Activated CD4-positive, alpha-beta T cell treated with anti-CD3 and anti-CD28 coated beads for 36 hours (primary cell): ENCODE data around the gene C1orf116. TPM values are rescaled to one million over a fixed set of nuclear protein-coding genes. Genes with fewer than 3 reads are reported as not detected.
"Not testable (repeated sequence)": the region's sequence is repeated elsewhere in the genome, so short reads cannot be mapped to it uniquely, and the experiment has no call there.

Experiments used
- ATAC-seq: fragments of 200-7000 bp; cut with Tn5 transposase; one replicate; pipeline ENCODE4 v1.10.0; 2021; ENCODE audit warnings: mild to moderate bottlenecking, moderate library complexity
- CTCF ChIA-PET: fragments of 350-600 bp; sonication (Branson Sonifier 250); formaldehyde crosslinking; loops from one replicate; lab custom pipeline; 2021; ENCODE audit warnings: antibody characterized with exemption; lab: Charles Lee
- POLR2A ChIA-PET: fragments of 350-600 bp; sonication (Branson Sonifier 250); formaldehyde crosslinking; loops from one replicate; lab custom pipeline; 2021; ENCODE audit warnings: antibody characterized with exemption, inconsistent platforms; lab: Charles Lee
- DNase-seq: peaks from one replicate; pipeline ENCODE4 v3.0.0-alpha.2; 2020
- H3K27ac Mint-ChIP-seq: one replicate; pipeline ENCODE4 v1.8.0; 2021; ENCODE audit warnings: mixed read lengths
- H3K27me3 Mint-ChIP-seq: one replicate; pipeline ENCODE4 v1.8.0; 2021; ENCODE audit warnings: mixed read lengths
- H3K36me3 Mint-ChIP-seq: one replicate; pipeline ENCODE4 v1.8.0; 2021; ENCODE audit warnings: low read depth, mixed read lengths
- H3K4me1 Mint-ChIP-seq: one replicate; pipeline ENCODE4 v1.8.0; 2021; ENCODE audit warnings: mixed read lengths
- H3K4me3 Mint-ChIP-seq: one replicate; pipeline ENCODE4 v1.8.0; 2021; ENCODE audit warnings: mild to moderate bottlenecking, moderate library complexity, mixed read lengths
- H3K9me3 Mint-ChIP-seq: one replicate; pipeline ENCODE4 v1.8.0; 2021; ENCODE audit warnings: low read depth, mixed read lengths
- intact Hi-C, 2 experiments: fragments of 100-400 bp; cut with DNase I in 1 of 2; cut with micrococcal nuclease in 1 of 2; formaldehyde crosslinking; loops; one replicate each; pipeline versions ENCODE4 v1.14.2 to v1.15.1; 2022 to 2024; cut with DNase I, micrococcal nuclease
- total RNA-seq, 2 experiments: library from RNA; stranded (reverse); gene quantifications; one replicate each; pipeline ENCODE4 v1.2.3, GENCODE V29; 2021

C1orf116 gene
- total RNA-seq, 2 experiments from 2014 or later, result 0.05 TPM; not detected in 1

- peaks cover 60% of the 10 kb centered on the region for H3K4me1 Mint-ChIP-seq
- intact Hi-C loops, result loop anchor here (1.0 to 10.0 kb wide), 9 partner anchors 27 to 814 kb away; partner anchors contain the start of gene CD55 (in 2 of the 2)
- no peaks in the 10 kb centered on the region for H3K27me3 Mint-ChIP-seq
- H3K4me3 Mint-ChIP-seq, result peak overlapping the region; percentile 99
- H3K9me3 Mint-ChIP-seq, result no peaks in the 10 kb centered on the region
- peak overlapping the region; percentile 98 for H3K27ac Mint-ChIP-seq
- ChIA-PET CTCF (interaction anchor here (1.0 to 1.8 kb wide), 14 partner anchors 8 to 449 kb away, joined by 3 to 8 read pairs (median 4); no protein-coding TSS in a partner anchor), POLR2A (interaction anchor here (1.0 kb wide), 1 partner anchor 270 kb away, joined by 3 read pairs; no protein-coding TSS in a partner anchor)
- ATAC-seq (peak; percentile 67), DNase-seq (peak; percentile 96)
- H3K36me3 Mint-ChIP-seq, result peaks cover 23% of the 10 kb centered on the region
Observed at GRCh38 chr1:207050480-207051190, 18.1 kb upstream of the C1orf116 start.

GRCh38 chr1:207049974-207050391, 17.4 kb upstream of the C1orf116 start:
- H3K36me3 Mint-ChIP-seq, result peaks cover 26% of the 10 kb centered on the region
- ATAC-seq, result peak; percentile 54
- intact Hi-C loops, result loop anchor here (1.0 to 10.0 kb wide), 9 partner anchors 27 to 815 kb away; partner anchors contain the start of gene CD55 (in 2 of the 2)
- peak; percentile 72 for DNase-seq
- ChIA-PET CTCF (interaction anchor here (1.0 to 1.8 kb wide), 14 partner anchors 8 to 450 kb away, joined by 3 to 8 read pairs (median 4); no protein-coding TSS in a partner anchor), POLR2A (interaction anchor here (0.7 to 1.0 kb wide), 2 partner anchors 271 to 547 kb away, joined by 3 to 7 read pairs; no protein-coding TSS in a partner anchor)
- peak overlapping the region; percentile 99 for H3K4me3 Mint-ChIP-seq
- H3K4me1 Mint-ChIP-seq, result peaks cover 65% of the 10 kb centered on the region
- H3K27me3 Mint-ChIP-seq, result no peaks in the 10 kb centered on the region
- H3K27ac Mint-ChIP-seq, result peak overlapping the region; percentile 98
- no peaks in the 10 kb centered on the region for H3K9me3 Mint-ChIP-seq

- ATAC-seq (no peak), DNase-seq (no peak)
- peaks cover 28% of the 10 kb centered on the region for H3K36me3 Mint-ChIP-seq
- H3K9me3 Mint-ChIP-seq, result no peaks in the 10 kb centered on the region
- H3K27me3 Mint-ChIP-seq, result no peaks in the 10 kb centered on the region
- ChIA-PET CTCF (interaction anchor here (0.9 to 1.8 kb wide), 12 partner anchors 9 to 451 kb away, joined by 3 to 8 read pairs (median 4); no protein-coding TSS in a partner anchor), POLR2A (interaction anchor here (0.7 kb wide), 1 partner anchor 546 kb away, joined by 7 read pairs; no protein-coding TSS in a partner anchor)
- peaks cover 68% of the 10 kb centered on the region for H3K4me1 Mint-ChIP-seq
- H3K27ac Mint-ChIP-seq, result peak overlapping the region; percentile 98
- intact Hi-C loops, result no loop called here
- peak overlapping the region; percentile 99 for H3K4me3 Mint-ChIP-seq
Observed at GRCh38 chr1:207049514-207049913, 17.0 kb upstream of the C1orf116 start.

GRCh38 chr1:207049054-207049453, 16.5 kb upstream of the C1orf116 start:
- H3K27me3 Mint-ChIP-seq, result no peaks in the 10 kb centered on the region
- ChIA-PET POLR2A (no interaction called here), CTCF (interaction anchor here (0.9 to 2.6 kb wide), 4 partner anchors 11 to 451 kb away, joined by 3 to 10 read pairs (median 4); no protein-coding TSS in a partner anchor)
- ATAC-seq (no peak), DNase-seq (no peak)
- intact Hi-C loops, result no loop called here
- peak overlapping the region; percentile 99 for H3K4me3 Mint-ChIP-seq
- H3K9me3 Mint-ChIP-seq, result no peaks in the 10 kb centered on the region
- peak overlapping the region; percentile 98 for H3K27ac Mint-ChIP-seq
- H3K36me3 Mint-ChIP-seq, result peaks cover 28% of the 10 kb centered on the region
- H3K4me1 Mint-ChIP-seq, result peaks cover 65% of the 10 kb centered on the region

GRCh38 chr1:207048041-207048440, 15.5 kb upstream of the C1orf116 start:
- no peak overlapping the region for H3K4me3 Mint-ChIP-seq
- no peaks in the 10 kb centered on the region for H3K9me3 Mint-ChIP-seq
- intact Hi-C loops, result no loop called here
- no peak overlapping the region for H3K27ac Mint-ChIP-seq
- peaks cover 64% of the 10 kb centered on the region for H3K4me1 Mint-ChIP-seq
- ATAC-seq, result no peak
- H3K27me3 Mint-ChIP-seq, result no peaks in the 10 kb centered on the region
- peaks cover 28% of the 10 kb centered on the region for H3K36me3 Mint-ChIP-seq
- ChIA-PET CTCF (interaction anchor here (0.6 to 2.6 kb wide), 9 partner anchors 10 to 452 kb away, joined by 3 to 11 read pairs (median 6); no protein-coding TSS in a partner anchor), POLR2A (no interaction called here)
- no peak for DNase-seq

GRCh38 chr1:207047505-207047904, 14.9 kb upstream of the C1orf116 start:
- Mint-ChIP-seq H3K36me3 (peaks cover 28% of the 10 kb centered on the region), H3K4me3 (no peak overlapping the region), H3K9me3 (no peaks in the 10 kb centered on the region), H3K27me3 (no peaks in the 10 kb centered on the region), H3K27ac (no peak overlapping the region), H3K4me1 (peaks cover 63% of the 10 kb centered on the region)
- CTCF ChIA-PET, result interaction anchor here (0.6 to 2.6 kb wide), 8 partner anchors 8 to 452 kb away, joined by 3 to 11 read pairs (median 6); no protein-coding TSS in a partner anchor
- no peak for ATAC-seq
- intact Hi-C loops, result no loop called here
- POLR2A ChIA-PET, result no interaction called here
- DNase-seq, result no peak

- H3K4me3 Mint-ChIP-seq, result no peak overlapping the region
- H3K27me3 Mint-ChIP-seq, result no peaks in the 10 kb centered on the region
- no peak overlapping the region for H3K27ac Mint-ChIP-seq
- peaks cover 31% of the 10 kb centered on the region for H3K36me3 Mint-ChIP-seq
- intact Hi-C loops, result no loop called here
- POLR2A ChIA-PET, result no interaction called here
- no peaks in the 10 kb centered on the region for H3K9me3 Mint-ChIP-seq
- CTCF ChIA-PET, result interaction anchor here (0.6 to 1.8 kb wide), 4 partner anchors 29 to 277 kb away, joined by 3 to 8 read pairs (median 4); no protein-coding TSS in a partner anchor
- H3K4me1 Mint-ChIP-seq, result peaks cover 50% of the 10 kb centered on the region
- ATAC-seq (no peak), DNase-seq (no peak)
Observed at GRCh38 chr1:207045453-207045852, 12.9 kb upstream of the C1orf116 start.

GRCh38 chr1:207041397-207041796, 8.8 kb upstream of the C1orf116 start:
- H3K27ac Mint-ChIP-seq, POLR2A ChIA-PET, ATAC-seq, H3K4me3 Mint-ChIP-seq, intact Hi-C loops, DNase-seq, H3K9me3 Mint-ChIP-seq, H3K27me3 Mint-ChIP-seq: not testable (repeated sequence)
- H3K4me1 Mint-ChIP-seq, result peaks cover 25% of the 10 kb centered on the region
- CTCF ChIA-PET, result interaction anchor here (0.6 kb wide), 1 partner anchor 204 kb away, joined by 3 read pairs; no protein-coding TSS in a partner anchor
- H3K36me3 Mint-ChIP-seq, result peaks cover 11% of the 10 kb centered on the region

- POLR2A ChIA-PET, result no interaction called here
- no peak for ATAC-seq
- Mint-ChIP-seq H3K4me3 (no peak overlapping the region), H3K27ac (no peak overlapping the region), H3K27me3 (no peaks in the 10 kb centered on the region), H3K9me3 (no peaks in the 10 kb centered on the region), H3K4me1 (peaks cover 16% of the 10 kb centered on the region), H3K36me3 (peaks cover 5% of the 10 kb centered on the region)
- intact Hi-C loops, result no loop called here
- DNase-seq, result no peak
- CTCF ChIA-PET, result interaction anchor here (1.5 kb wide), 1 partner anchor 10 kb away, joined by 5 read pairs; no protein-coding TSS in a partner anchor
Observed at GRCh38 chr1:207040181-207040533, 7.6 kb upstream of the C1orf116 start.

GRCh38 chr1:207039380-207040180, 7.0 kb upstream of the C1orf116 start:
- no peak for DNase-seq
- ATAC-seq, result no peak
- Mint-ChIP-seq H3K36me3 (peaks cover 3% of the 10 kb centered on the region), H3K27me3 (no peaks in the 10 kb centered on the region), H3K9me3 (no peaks in the 10 kb centered on the region), H3K4me1 (peaks cover 11% of the 10 kb centered on the region), H3K4me3 (no peak overlapping the region), H3K27ac (no peak overlapping the region)
- CTCF ChIA-PET, result interaction anchor here (1.5 kb wide), 1 partner anchor 10 kb away, joined by 5 read pairs; no protein-coding TSS in a partner anchor
- intact Hi-C loops, result no loop called here
- POLR2A ChIA-PET, result no interaction called here
